ENCODE data around the gene SYTL3. TPM values are rescaled to one million over a fixed set of nuclear protein-coding genes. Genes with fewer than 3 reads are reported as not detected.

SYTL3 gene
- total and polyA plus RNA-seq, 9 of the 15 experiments (the other 6 are each of a cell fraction or from before 2014, with no cell fraction given), result 0.04 to 0.46 (median 0.17) TPM; not detected in 1

DNA sequence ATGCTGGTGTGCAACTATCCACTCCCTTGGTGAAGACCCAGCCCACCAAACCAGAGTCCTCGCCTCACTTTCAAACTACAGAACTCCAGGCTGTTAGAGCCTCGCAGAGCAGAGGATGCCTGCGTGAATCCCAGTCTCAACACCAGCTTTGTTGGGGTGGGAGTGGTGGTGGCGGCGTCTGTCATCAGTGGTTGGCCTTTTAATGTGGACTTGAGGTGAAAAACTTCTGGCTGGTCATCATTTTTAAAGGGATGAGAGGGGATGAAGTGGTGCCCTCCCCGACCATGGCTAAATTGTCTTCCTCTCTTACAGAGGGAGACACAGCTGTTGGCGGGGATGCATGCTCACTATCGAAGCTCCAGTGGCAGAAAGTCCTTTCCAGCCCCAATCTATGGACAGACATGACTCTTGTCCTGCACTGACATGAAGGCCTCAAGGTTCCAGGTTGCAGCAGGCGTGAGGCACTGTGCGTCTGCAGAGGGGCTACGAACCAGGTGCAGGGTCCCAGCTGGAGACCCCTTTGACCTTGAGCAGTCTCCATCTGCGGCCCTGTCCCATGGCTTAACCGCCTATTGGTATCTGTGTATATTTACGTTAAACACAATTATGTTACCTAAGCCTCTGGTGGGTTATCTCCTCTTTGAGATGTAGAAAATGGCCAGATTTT is 114.5 kb downstream of the SYTL3 start:
- ChIA-PET CTCF (ENCODE audit: low intra/inter-chr PET ratio) (no interaction called here), POLR2A (interaction anchor here (0.7 to 3.1 kb wide), 7 partner anchors 8 to 240 kb away, joined by 3 to 16 read pairs (median 7); partner anchors contain the start of gene DYNLT1)
- Histone ChIP-seq H3K27me3 (ENCODE audit: control insufficient read depth in 2 of 2, insufficient read depth in 2 of 2, low read length in 2 of 2) (no peaks in the 10 kb centered on the region), H3K79me2 (ENCODE audit: control insufficient read depth, insufficient read depth, low read length) (no peaks in the 10 kb centered on the region), H3K27ac (ENCODE audit: extremely low read depth, low read depth, low read length) (no peak overlapping the region), H2AFZ (ENCODE audit: low read depth, low read length) (no peak overlapping the region), H3K4me3 (no peak overlapping the region), H3K9me1 (ENCODE audit: control insufficient read depth, insufficient read depth, low read length) (no peaks in the 10 kb centered on the region), H3K9me3 (replicated peaks; ENCODE audit: control insufficient read depth, insufficient read depth, low read depth, low read length) (no peaks in the 10 kb centered on the region), H3K4me1 (replicated peaks in 1 of 2; ENCODE audit: control insufficient read depth in 2 of 2, insufficient read depth in 2 of 2, low read length in 2 of 2) (peaks cover 19 to 25% of the 10 kb centered on the region in 2 experiments; a peak in 4 of 5 replicates), H3K4me2 (ENCODE audit: insufficient read depth, low read length) (no peak overlapping the region), H3K9ac (ENCODE audit: insufficient read depth in 1 of 2, low read depth in 2 of 2, low read length in 2 of 2) (peak overlapping the region in 1 of 2 experiments; percentile 23; a peak in 1 of 4 replicates), H4K20me1 (replicated peaks; ENCODE audit: control insufficient read depth, insufficient read depth, low read length) (no peaks in the 10 kb centered on the region), H3K36me3 (ENCODE audit: control insufficient read depth, insufficient read depth, low read length) (peaks cover 50% of the 10 kb centered on the region)
- intact Hi-C loops (cut with micrococcal nuclease), result no loop called here
- BruUV-seq (replicated peaks), result no TSS peak
- peak; percentile 4; the same call in 2 of the 3 replicates for ATAC-seq
- WGBS (ENCODE audit: insufficient coverage, low coverage, missing lambda C conversion rate), result 89% methylated on average over 14 of the region's 14 CpGs
- DNase-seq (ENCODE audit: extremely low read depth in 1 of 4, low spot score in 3 of 4), result no peak
- in situ Hi-C loops (cut with MboI), result no loop called here
- FAIRE-seq, result no peak
- TF ChIP-seq CEBPB (tag; IDR thresholded peaks at IDR 0.05) (no peak), ZNF57 (CRISPR knock-in tag; IDR thresholded peaks at IDR 0.05) (no peak), KLF13 (tag; IDR thresholded peaks at IDR 0.05; ENCODE audit: borderline replicate concordance, low read depth) (no peak), MAFG (tag; conservative IDR thresholded peaks at IDR 0.05) (no peak), POLR2AphosphoS2 (IDR thresholded peaks at IDR 0.05; ENCODE audit: low read length) (peak; percentile 53; the same call in 1 of the 2 replicates), GTF2F1 (IDR thresholded peaks at IDR 0.05; ENCODE audit: low read depth, low read length) (no peak), HMG20A (CRISPR knock-in tag; conservative IDR thresholded peaks at IDR 0.05) (no peak), CBX3 (IDR thresholded peaks at IDR 0.05; ENCODE audit: borderline replicate concordance in 1 of 2, low read length in 2 of 2) (no peak), ZFPM2 (CRISPR knock-in tag; IDR thresholded peaks at IDR 0.05) (no peak), ZNF263 (CRISPR knock-in tag; IDR thresholded peaks at IDR 0.05; ENCODE audit: borderline replicate concordance) (no peak), SIN3A (IDR thresholded peaks at IDR 0.05; ENCODE audit: borderline replicate concordance in 2 of 2, control insufficient read depth in 1 of 2, low read depth in 2 of 2, low read length in 2 of 2) (no peak), ZNF830 (CRISPR knock-in tag; IDR thresholded peaks at IDR 0.05) (no peak)
- TF ChIP-seq, protein P1, sequence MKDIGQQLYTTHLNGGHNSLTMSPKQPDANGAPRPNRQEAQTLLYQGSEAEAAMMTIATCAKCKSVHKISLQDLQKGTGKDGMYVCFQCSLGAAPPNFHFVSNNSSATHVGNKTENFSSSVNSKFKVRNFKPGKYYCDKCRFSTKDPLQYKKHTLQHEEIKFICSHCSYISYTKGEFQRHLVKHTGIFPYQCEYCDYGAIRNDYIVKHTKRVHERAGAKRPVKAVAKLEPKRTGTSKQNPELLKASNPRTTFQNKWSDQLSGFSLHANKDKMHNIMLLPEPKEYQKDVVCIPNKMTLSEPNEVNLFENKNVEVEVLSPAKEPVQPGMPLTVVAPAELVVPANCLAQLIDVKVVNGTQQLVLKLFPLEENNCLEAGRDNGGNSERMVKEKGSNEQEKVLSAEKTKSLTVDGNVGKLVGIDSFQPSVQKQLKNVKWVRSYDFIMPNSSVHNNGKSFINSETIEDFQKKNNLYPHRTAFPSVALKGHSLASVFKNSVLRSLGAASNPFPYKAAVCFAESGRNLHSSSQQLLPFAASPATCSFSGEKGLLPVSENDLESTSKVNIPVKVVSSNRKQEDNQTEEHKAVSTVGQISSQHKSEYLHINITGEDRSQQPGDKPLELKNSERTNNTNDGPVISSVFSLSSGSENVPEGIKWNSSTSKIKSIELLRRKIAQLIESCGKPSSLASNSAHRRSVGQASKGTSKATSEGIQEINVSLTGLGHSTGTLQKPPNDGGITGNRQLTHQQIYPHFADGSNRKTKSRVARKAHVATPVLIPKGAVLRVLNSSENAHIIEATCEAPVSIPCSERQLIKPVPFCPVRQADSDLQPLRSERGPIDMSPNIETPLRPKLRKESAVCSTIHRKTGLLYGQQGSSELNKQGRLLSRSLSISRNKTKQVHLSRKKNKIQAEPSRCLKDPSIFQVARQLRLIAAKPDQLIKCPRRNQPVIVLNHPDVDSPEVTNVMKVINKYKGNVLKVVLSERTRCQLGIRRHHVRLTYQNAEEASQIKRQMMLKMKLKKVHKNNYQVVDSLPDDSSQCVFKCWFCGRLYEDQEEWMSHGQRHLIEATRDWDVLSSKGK (CRISPR knock-in tag; IDR thresholded peaks at IDR 0.05), result no peak
- TF ChIP-seq, protein P2, sequence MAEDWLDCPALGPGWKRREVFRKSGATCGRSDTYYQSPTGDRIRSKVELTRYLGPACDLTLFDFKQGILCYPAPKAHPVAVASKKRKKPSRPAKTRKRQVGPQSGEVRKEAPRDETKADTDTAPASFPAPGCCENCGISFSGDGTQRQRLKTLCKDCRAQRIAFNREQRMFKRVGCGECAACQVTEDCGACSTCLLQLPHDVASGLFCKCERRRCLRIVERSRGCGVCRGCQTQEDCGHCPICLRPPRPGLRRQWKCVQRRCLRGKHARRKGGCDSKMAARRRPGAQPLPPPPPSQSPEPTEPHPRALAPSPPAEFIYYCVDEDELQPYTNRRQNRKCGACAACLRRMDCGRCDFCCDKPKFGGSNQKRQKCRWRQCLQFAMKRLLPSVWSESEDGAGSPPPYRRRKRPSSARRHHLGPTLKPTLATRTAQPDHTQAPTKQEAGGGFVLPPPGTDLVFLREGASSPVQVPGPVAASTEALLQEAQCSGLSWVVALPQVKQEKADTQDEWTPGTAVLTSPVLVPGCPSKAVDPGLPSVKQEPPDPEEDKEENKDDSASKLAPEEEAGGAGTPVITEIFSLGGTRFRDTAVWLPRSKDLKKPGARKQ (CRISPR knock-in tag; IDR thresholded peaks at IDR 0.05), result no peak

Measured in K562 (cell line).